Measurements from ENCODE around the gene XRN1. TPM values are rescaled to one million over a fixed set of nuclear protein-coding genes. Genes with fewer than 3 reads are reported as not detected.

Gene XRN1
- polyA plus RNA-seq, 1 experiment = 14.3 TPM

GRCh38 chr3:142484912-142485435 is 37.1 kb upstream of the XRN1 start:
- CTCF ChIA-PET = no interaction called here
- Histone ChIP-seq H3K4me3 (ENCODE audit: low read depth, low read length) (no peak overlapping the region), H3K36me3 (ENCODE audit: control insufficient read depth, insufficient read depth, low read length) (peaks cover 1% of the 10 kb centered on the region; the same call in 1 of the 2 replicates), H3K27me3 (ENCODE audit: control insufficient read depth, insufficient read depth, low read length) (no peaks in the 10 kb centered on the region)
- DNase-seq (ENCODE audit: low read depth) = no peak
- POLR2A ChIA-PET = no interaction called here
- TF ChIP-seq, protein P1, sequence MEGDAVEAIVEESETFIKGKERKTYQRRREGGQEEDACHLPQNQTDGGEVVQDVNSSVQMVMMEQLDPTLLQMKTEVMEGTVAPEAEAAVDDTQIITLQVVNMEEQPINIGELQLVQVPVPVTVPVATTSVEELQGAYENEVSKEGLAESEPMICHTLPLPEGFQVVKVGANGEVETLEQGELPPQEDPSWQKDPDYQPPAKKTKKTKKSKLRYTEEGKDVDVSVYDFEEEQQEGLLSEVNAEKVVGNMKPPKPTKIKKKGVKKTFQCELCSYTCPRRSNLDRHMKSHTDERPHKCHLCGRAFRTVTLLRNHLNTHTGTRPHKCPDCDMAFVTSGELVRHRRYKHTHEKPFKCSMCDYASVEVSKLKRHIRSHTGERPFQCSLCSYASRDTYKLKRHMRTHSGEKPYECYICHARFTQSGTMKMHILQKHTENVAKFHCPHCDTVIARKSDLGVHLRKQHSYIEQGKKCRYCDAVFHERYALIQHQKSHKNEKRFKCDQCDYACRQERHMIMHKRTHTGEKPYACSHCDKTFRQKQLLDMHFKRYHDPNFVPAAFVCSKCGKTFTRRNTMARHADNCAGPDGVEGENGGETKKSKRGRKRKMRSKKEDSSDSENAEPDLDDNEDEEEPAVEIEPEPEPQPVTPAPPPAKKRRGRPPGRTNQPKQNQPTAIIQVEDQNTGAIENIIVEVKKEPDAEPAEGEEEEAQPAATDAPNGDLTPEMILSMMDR (IDR thresholded peaks at IDR 0.05; ENCODE audit: insufficient read depth, low read depth, low read length) = no peak

GRCh38 chr3:142481196-142481595 is 33.4 kb upstream of the XRN1 start:
- DNase-seq (ENCODE audit: low read depth) = no peak
- Histone ChIP-seq H3K4me3 (ENCODE audit: low read depth, low read length) (no peak overlapping the region), H3K27me3 (ENCODE audit: control insufficient read depth, insufficient read depth, low read length) (no peaks in the 10 kb centered on the region), H3K36me3 (ENCODE audit: control insufficient read depth, insufficient read depth, low read length) (peaks cover 1% of the 10 kb centered on the region; the same call in 1 of the 2 replicates)
- TF ChIP-seq, protein P1 (IDR thresholded peaks at IDR 0.05; ENCODE audit: insufficient read depth, low read depth, low read length) = no peak
- POLR2A ChIA-PET = no interaction called here
- CTCF ChIA-PET = interaction anchor here (1.5 kb wide), 1 partner anchor 8 kb away, joined by 4 read pairs; no protein-coding TSS in a partner anchor

DNA sequence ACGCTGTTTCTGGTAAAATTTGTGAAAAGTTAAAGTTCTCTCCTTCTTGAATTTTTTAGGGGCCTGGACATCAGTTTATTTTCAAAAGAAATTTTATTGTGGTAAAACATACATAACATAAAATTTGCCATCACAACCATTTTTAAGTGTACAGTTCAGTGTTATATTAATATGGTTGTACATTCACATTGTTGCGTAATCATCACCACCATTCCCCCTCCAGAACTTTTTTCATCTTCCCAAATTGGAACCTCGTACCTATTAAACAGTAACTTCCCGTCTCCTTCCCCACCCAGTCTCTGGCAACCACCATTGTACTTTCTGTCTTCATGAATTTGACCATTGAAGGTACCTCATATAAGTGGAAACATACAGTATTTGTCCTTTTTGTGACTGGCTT is 23.0 kb upstream of the XRN1 start:
- Histone ChIP-seq H3K4me3 (ENCODE audit: low read depth, low read length) (no peak overlapping the region), H3K27me3 (ENCODE audit: control insufficient read depth, insufficient read depth, low read length) (no peaks in the 10 kb centered on the region), H3K36me3 (ENCODE audit: control insufficient read depth, insufficient read depth, low read length) (no peaks in the 10 kb centered on the region)
- POLR2A ChIA-PET = no interaction called here
- TF ChIP-seq, protein P1 (IDR thresholded peaks at IDR 0.05; ENCODE audit: insufficient read depth, low read depth, low read length) = no peak
- CTCF ChIA-PET = no interaction called here
- no peak for DNase-seq (ENCODE audit: low read depth)

- POLR2A ChIA-PET = no interaction called here
- CTCF ChIA-PET = no interaction called here
- Histone ChIP-seq H3K27me3 (ENCODE audit: control insufficient read depth, insufficient read depth, low read length) (no peaks in the 10 kb centered on the region), H3K4me3 (ENCODE audit: low read depth, low read length) (no peak overlapping the region), H3K36me3 (ENCODE audit: control insufficient read depth, insufficient read depth, low read length) (no peaks in the 10 kb centered on the region)
- DNase-seq (ENCODE audit: low read depth) = no peak
- TF ChIP-seq, protein P1 (IDR thresholded peaks at IDR 0.05; ENCODE audit: insufficient read depth, low read depth, low read length) = no peak
Observed at GRCh38 chr3:142468456-142468855, 20.6 kb upstream of the XRN1 start.

DNA sequence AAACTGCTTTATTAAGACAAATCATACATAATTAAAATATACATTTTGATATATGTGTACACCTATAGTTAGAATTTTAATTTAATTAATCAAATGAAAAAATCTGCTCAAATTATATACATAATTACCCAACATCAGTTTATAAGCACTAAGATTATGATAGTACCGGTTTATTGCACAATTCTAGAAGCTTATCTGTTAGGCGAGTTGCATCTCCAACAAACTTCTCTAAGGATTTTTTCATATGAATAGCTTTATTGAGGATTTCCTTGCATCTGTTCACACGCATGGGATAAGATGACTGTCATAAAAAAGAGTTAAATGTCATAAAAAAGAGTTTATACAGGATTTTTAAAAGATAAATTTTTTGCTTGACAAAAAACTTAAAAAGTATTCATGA is 19.9 kb upstream of the XRN1 start:
- POLR2A ChIA-PET = no interaction called here
- Histone ChIP-seq H3K4me3 (ENCODE audit: low read depth, low read length) (no peak overlapping the region), H3K36me3 (ENCODE audit: control insufficient read depth, insufficient read depth, low read length) (no peaks in the 10 kb centered on the region), H3K27me3 (ENCODE audit: control insufficient read depth, insufficient read depth, low read length) (no peaks in the 10 kb centered on the region)
- TF ChIP-seq, protein P1 (IDR thresholded peaks at IDR 0.05; ENCODE audit: insufficient read depth, low read depth, low read length) = no peak
- CTCF ChIA-PET = no interaction called here
- no peak for DNase-seq (ENCODE audit: low read depth)
